Measurements from ENCODE around the gene TMCC1. TPM values are rescaled to one million over a fixed set of nuclear protein-coding genes. Genes with fewer than 3 reads are reported as not detected.

Gene TMCC1
- polyA plus RNA-seq, 2 of the 4 experiments (the other 2 are of a cell fraction): 30.3 to 75.7 TPM

- Histone ChIP-seq H3K4me1 (peaks cover 20% of the 10 kb centered on the region), H3K9me3 (no peaks in the 10 kb centered on the region), H3K4me3 (no peak overlapping the region), H3K27ac (no peak overlapping the region), H3K4me2 (no peak overlapping the region)
- FAIRE-seq: no peak
- WGBS (ENCODE audit: missing lambda C conversion rate): 95% methylated on average over 2 of the region's 2 CpGs
- ChIA-PET POLR2A (no interaction called here), CTCF (no interaction called here)
- no peak for DNase-seq (ENCODE audit: low read depth in 1 of 2, low spot score in 1 of 2)
- no peak for ATAC-seq
- TF ChIP-seq BHLHE40 (IDR thresholded peaks at IDR 0.05; ENCODE audit: low read depth, low read length) (no peak), EHF (CRISPR knock-in tag; IDR thresholded peaks at IDR 0.05) (no peak), HES2 (IDR thresholded peaks at IDR 0.05) (no peak), EP300 (IDR thresholded peaks at IDR 0.05) (no peak), CTCF (IDR thresholded peaks at IDR 0.05) (no peak), CBX8 (IDR thresholded peaks at IDR 0.05) (no peak), ZNF302 (CRISPR knock-in tag; IDR thresholded peaks at IDR 0.05) (no peak), POLR2AphosphoS2 (conservative IDR thresholded peaks at IDR 0.05; ENCODE audit: low read length) (no peak), CBX2 (IDR thresholded peaks at IDR 0.05; ENCODE audit: borderline replicate concordance, low read depth) (no peak), ATOH8 (CRISPR knock-in tag; IDR thresholded peaks at IDR 0.05; ENCODE audit: low read depth) (no peak), NPAS2 (CRISPR knock-in tag; IDR thresholded peaks at IDR 0.05; ENCODE audit: borderline replicate concordance) (no peak), SREBF2 (IDR thresholded peaks at IDR 0.05) (no peak), HOXA7 (CRISPR knock-in tag; IDR thresholded peaks at IDR 0.05) (no peak), GATA3 (IDR thresholded peaks at IDR 0.05; ENCODE audit: borderline replicate concordance) (no peak)
These were observed 24.6 kb downstream of the TMCC1 start for GRCh38 chr3:129868912-129869311.

- no peaks in the 10 kb centered on the region for H3K9me3 ChIP-seq
- H3K27ac ChIP-seq: no peak overlapping the region
- no peak for TF ChIP-seq MYC (IDR thresholded peaks at IDR 0.05; ENCODE audit: borderline replicate concordance, low read length)
- ChIA-PET POLR2A (no interaction called here), CTCF (interaction anchor here (0.6 kb wide), 1 partner anchor 115 kb away, joined by 4 read pairs; no protein-coding TSS in a partner anchor)
- WGBS (ENCODE audit: missing lambda C conversion rate): 92% methylated on average over 5 of the region's 5 CpGs
- ATAC-seq (no peak), DNase-seq (ENCODE audit: low read depth in 1 of 2, low spot score in 1 of 2) (no peak), FAIRE-seq (no peak)
- H3K4me2 ChIP-seq: no peak overlapping the region
- no peak overlapping the region for H3K4me3 ChIP-seq
- peaks cover 20% of the 10 kb centered on the region for H3K4me1 ChIP-seq
These were observed 25.9 kb downstream of the TMCC1 start for GRCh38 chr3:129867506-129868124.

- ChIA-PET POLR2A (no interaction called here), CTCF (no interaction called here)
- no peak overlapping the region for H3K4me3 ChIP-seq
- DNase-seq (ENCODE audit: low read depth in 1 of 2, low spot score in 1 of 2) (no peak), FAIRE-seq (no peak), ATAC-seq (no peak)
- H3K9me3 ChIP-seq: no peaks in the 10 kb centered on the region
- peaks cover 20% of the 10 kb centered on the region for H3K4me1 ChIP-seq
- H3K4me2 ChIP-seq: no peak overlapping the region
- 92% methylated on average over 2 of the region's 2 CpGs for WGBS (ENCODE audit: missing lambda C conversion rate)
- H3K27ac ChIP-seq: no peak overlapping the region
- TF ChIP-seq HEYL (CRISPR knock-in tag; IDR thresholded peaks at IDR 0.05) (no peak), REST (IDR thresholded peaks at IDR 0.05) (no peak), NR3C1 (IDR thresholded peaks at IDR 0.05) (no peak), POLR2A (IDR thresholded peaks at IDR 0.05; ENCODE audit: low read length) (no peak), ZNF302 (CRISPR knock-in tag; IDR thresholded peaks at IDR 0.05) (no peak), SMC3 (IDR thresholded peaks at IDR 0.05) (no peak), JUN (IDR thresholded peaks at IDR 0.05) (no peak), RFX5 (IDR thresholded peaks at IDR 0.05) (no peak), SREBF2 (IDR thresholded peaks at IDR 0.05) (no peak), HMGXB4 (CRISPR knock-in tag; IDR thresholded peaks at IDR 0.05; ENCODE audit: borderline replicate concordance) (no peak), E2F6 (IDR thresholded peaks at IDR 0.05; ENCODE audit: borderline replicate concordance, low read depth) (no peak), USF2 (IDR thresholded peaks at IDR 0.05) (no peak), GATA3 (IDR thresholded peaks at IDR 0.05; ENCODE audit: borderline replicate concordance) (no peak), EHF (CRISPR knock-in tag; IDR thresholded peaks at IDR 0.05) (no peak)
These were observed 27.7 kb downstream of the TMCC1 start for GRCh38 chr3:129865806-129866205.

Measured in A549 (cell line).